Measurements from ENCODE around the gene CARM1.
"Not testable (repeated sequence)": the region's sequence is repeated elsewhere in the genome, so short reads cannot be mapped to it uniquely, and the experiment has no call there.

Gene CARM1

GRCh38 chr19:10846500-10847202 lies 24.7 kb upstream of the CARM1 start:
- no peak for DNase-seq (ENCODE audit: low read depth in 3 of 3)

- no peak for DNase-seq (ENCODE audit: low read depth in 3 of 3)
These were observed 23.0 kb upstream of the CARM1 start, which contains the start of gene C19orf38 for GRCh38 chr19:10848230-10848856. C19orf38 (plus strand) TSS chr19:10848415; CDS start chr19:10848509, 94 bp downstream.

GRCh38 chr19:10850631-10851030 lies 20.7 kb upstream of the CARM1 start:
- no peak for DNase-seq (ENCODE audit: low read depth in 3 of 3)

- DNase-seq (ENCODE audit: low read depth in 3 of 3) = no peak
These were observed 19.1 kb upstream of the CARM1 start for GRCh38 chr19:10852098-10852800.

GRCh38 chr19:10852941-10853340 lies 18.4 kb upstream of the CARM1 start:
- DNase-seq (ENCODE audit: low read depth in 3 of 3) = no peak

- no peak for DNase-seq (ENCODE audit: low read depth in 3 of 3)
These were observed 16.8 kb upstream of the CARM1 start for GRCh38 chr19:10854350-10855089.

GRCh38 chr19:10855879-10856522 lies 15.4 kb upstream of the CARM1 start:
- DNase-seq (ENCODE audit: low read depth in 3 of 3) = no peak

- DNase-seq (ENCODE audit: low read depth in 3 of 3) = not testable (repeated sequence)
These were observed 14.5 kb upstream of the CARM1 start for GRCh38 chr19:10856899-10857298.

- no peak for DNase-seq (ENCODE audit: low read depth in 3 of 3)
These were observed 13.0 kb upstream of the CARM1 start for GRCh38 chr19:10858204-10858828.

GRCh38 chr19:10861103-10861651 lies 10.2 kb upstream of the CARM1 start:
- DNase-seq (ENCODE audit: low read depth in 3 of 3) = no peak

GRCh38 chr19:10862561-10863106 lies 8.7 kb upstream of the CARM1 start:
- DNase-seq (ENCODE audit: low read depth in 3 of 3) = no peak

- DNase-seq (ENCODE audit: low read depth in 3 of 3) = no peak
These were observed 8.1 kb upstream of the CARM1 start for GRCh38 chr19:10863107-10863717.

GRCh38 chr19:10864538-10864899 lies 6.8 kb upstream of the CARM1 start:
- DNase-seq (ENCODE audit: low read depth in 3 of 3) = peak; percentile 67 to 80 (median 73)

GRCh38 chr19:10866495-10866894 lies 4.9 kb upstream of the CARM1 start:
- no peak for DNase-seq (ENCODE audit: low read depth in 3 of 3)

GRCh38 chr19:10868872-10869547 lies 2.3 kb upstream of the CARM1 start:
- no peak for DNase-seq (ENCODE audit: low read depth in 3 of 3)

- DNase-seq (ENCODE audit: low read depth in 3 of 3) = not testable (repeated sequence)
These were observed 1.5 kb upstream of the CARM1 start for GRCh38 chr19:10869872-10870311.

GRCh38 chr19:10870501-10870954 lies 825 bp upstream of the CARM1 start:
- no peak for DNase-seq (ENCODE audit: low read depth in 3 of 3)

- no peak for DNase-seq (ENCODE audit: low read depth in 3 of 3)
These were observed 575 bp downstream of the CARM1 start for GRCh38 chr19:10871711-10872545.
